K562 (cell line): Measurements from ENCODE around the gene PLD5.

ENCODE experiments used
- ETV5 ChIP-seq: sonication (generic); formaldehyde crosslinking; IDR thresholded peaks from 2 replicates; pipeline ENCODE4 v1.4.0; 2020; ENCODE audit warnings: low read depth, mild to moderate bottlenecking, missing genetic modification reagents
- EWSR1 ChIP-seq: fragments of 450-650 bp; IDR thresholded peaks from 2 replicates; pipeline ENCODE4 v1.6.1; 2018; ENCODE audit warnings: borderline replicate concordance, mild to moderate bottlenecking, low read depth, moderate library complexity; ENCODE audit not compliant: partially characterized antibody
- HDAC6 ChIP-seq: IDR thresholded peaks from 2 replicates; pipeline ENCODE4 v1.6.1; 2012; ENCODE audit warnings: low read depth, mild to moderate bottlenecking, control low read depth, inconsistent platforms, low read length, moderate library complexity
- TEAD1 ChIP-seq, 2 experiments: fragments of 450-650 bp in 1 of 2; sonication (generic) in 1 of 2; formaldehyde crosslinking; IDR thresholded peaks; 2 replicates each; pipeline versions ENCODE4 v1.4.0 to v1.8.0; 2020 to 2022; ENCODE audit warnings: mild to moderate bottlenecking in 2 of 2, missing genetic modification reagents in 1 of 2
- ZBTB1 ChIP-seq: sonication (generic); formaldehyde crosslinking; IDR thresholded peaks from 2 replicates; pipeline ENCODE4 v1.8.1; 2023; ENCODE audit warnings: missing genetic modification reagents, low read depth, mild to moderate bottlenecking, borderline replicate concordance
- ZNF785 ChIP-seq: fragments of 250-450 bp; sonication (Bioruptor Pico); IDR thresholded peaks from 2 replicates; pipeline ENCODE4 v1.4.0; 2020; ENCODE audit warnings: mild to moderate bottlenecking
- TF ChIP-seq, protein P1 (sequence below): fragments of 250-450 bp; sonication (Bioruptor Pico); IDR thresholded peaks from 2 replicates; pipeline ENCODE4 v1.5.0; 2021; ENCODE audit warnings: mild to moderate bottlenecking, moderate library complexity
- TF ChIP-seq, protein P2 (sequence below), 3 experiments: fragments of 200-800 bp in 1 of 3; fragments of 250-450 bp in 1 of 3; fragments of 450-650 bp in 1 of 3; sonication (Bioruptor Pico) in 1 of 3; sonication (Bioruptor generic) in 1 of 3; formaldehyde crosslinking in 1 of 3; IDR thresholded peaks; 2 replicates each; pipeline versions ENCODE4 v1.6.1 to v1.8.0; 2016 to 2022; ENCODE audit warnings: mild to moderate bottlenecking in 2 of 3, missing genetic modification characterization in 2 of 3, missing compliant biosample characterization in 1 of 3, moderate library complexity in 1 of 3
- TF ChIP-seq, protein P3 (sequence below), 2 experiments: fragments of 450-650 bp in 1 of 2; sonication (generic) in 1 of 2; formaldehyde crosslinking in 1 of 2; IDR thresholded peaks in 1 of 2; conservative IDR thresholded peaks in 1 of 2; 2 replicates each; pipeline versions ENCODE4 v1.6.1 to v1.8.1; 2016 to 2023; ENCODE audit warnings: mild to moderate bottlenecking in 2 of 2, moderate library complexity in 2 of 2, inconsistent platforms in 1 of 2, missing genetic modification reagents in 1 of 2
- TF ChIP-seq, protein P4 (sequence below), 3 experiments: IDR thresholded peaks in 2 of 3; conservative IDR thresholded peaks in 1 of 3; 2 replicates each; pipeline ENCODE4 v1.5.1; 2011 to 2012; ENCODE audit warnings: low read length in 3 of 3, mild to moderate bottlenecking in 3 of 3, control low read depth in 2 of 3, improper control_type of control experiment in 1 of 3, inconsistent platforms in 1 of 3, low read depth in 1 of 3, mixed read lengths in 1 of 3, moderate library complexity in 1 of 3; ENCODE audit not compliant: insufficient read depth in 2 of 3

DNA sequence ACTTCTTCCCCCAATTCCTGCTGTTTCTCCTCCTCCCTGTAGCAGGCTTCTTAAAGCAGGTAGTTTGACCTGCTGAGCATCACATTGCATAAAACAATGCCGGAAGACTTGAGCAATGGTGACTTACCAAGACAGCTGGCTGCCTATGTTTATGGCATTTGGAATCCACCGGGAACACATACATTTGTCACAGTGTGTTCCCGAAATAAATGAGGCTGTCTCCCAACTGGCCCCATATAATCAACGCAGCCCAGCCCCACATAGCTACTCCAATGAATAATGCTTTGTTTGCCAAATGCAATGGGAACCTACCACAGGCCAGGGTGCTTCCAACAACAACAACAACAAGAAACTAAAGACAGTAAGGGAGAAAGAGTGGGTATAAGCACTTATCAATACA, 339.5 kb downstream of the PLD5 start:
- TF ChIP-seq, protein P1, sequence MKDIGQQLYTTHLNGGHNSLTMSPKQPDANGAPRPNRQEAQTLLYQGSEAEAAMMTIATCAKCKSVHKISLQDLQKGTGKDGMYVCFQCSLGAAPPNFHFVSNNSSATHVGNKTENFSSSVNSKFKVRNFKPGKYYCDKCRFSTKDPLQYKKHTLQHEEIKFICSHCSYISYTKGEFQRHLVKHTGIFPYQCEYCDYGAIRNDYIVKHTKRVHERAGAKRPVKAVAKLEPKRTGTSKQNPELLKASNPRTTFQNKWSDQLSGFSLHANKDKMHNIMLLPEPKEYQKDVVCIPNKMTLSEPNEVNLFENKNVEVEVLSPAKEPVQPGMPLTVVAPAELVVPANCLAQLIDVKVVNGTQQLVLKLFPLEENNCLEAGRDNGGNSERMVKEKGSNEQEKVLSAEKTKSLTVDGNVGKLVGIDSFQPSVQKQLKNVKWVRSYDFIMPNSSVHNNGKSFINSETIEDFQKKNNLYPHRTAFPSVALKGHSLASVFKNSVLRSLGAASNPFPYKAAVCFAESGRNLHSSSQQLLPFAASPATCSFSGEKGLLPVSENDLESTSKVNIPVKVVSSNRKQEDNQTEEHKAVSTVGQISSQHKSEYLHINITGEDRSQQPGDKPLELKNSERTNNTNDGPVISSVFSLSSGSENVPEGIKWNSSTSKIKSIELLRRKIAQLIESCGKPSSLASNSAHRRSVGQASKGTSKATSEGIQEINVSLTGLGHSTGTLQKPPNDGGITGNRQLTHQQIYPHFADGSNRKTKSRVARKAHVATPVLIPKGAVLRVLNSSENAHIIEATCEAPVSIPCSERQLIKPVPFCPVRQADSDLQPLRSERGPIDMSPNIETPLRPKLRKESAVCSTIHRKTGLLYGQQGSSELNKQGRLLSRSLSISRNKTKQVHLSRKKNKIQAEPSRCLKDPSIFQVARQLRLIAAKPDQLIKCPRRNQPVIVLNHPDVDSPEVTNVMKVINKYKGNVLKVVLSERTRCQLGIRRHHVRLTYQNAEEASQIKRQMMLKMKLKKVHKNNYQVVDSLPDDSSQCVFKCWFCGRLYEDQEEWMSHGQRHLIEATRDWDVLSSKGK (CRISPR knock-in tag) = no peak
- TF ChIP-seq ETV5 (no peak), ZBTB1 (CRISPR knock-in tag) (no peak), TEAD1 (CRISPR knock-in tag; IDR thresholded peaks at IDR 0.05) (no peak), EWSR1 (no peak), HDAC6 (no peak), ZNF785 (CRISPR knock-in tag) (no peak)
- TF ChIP-seq, protein P2, sequence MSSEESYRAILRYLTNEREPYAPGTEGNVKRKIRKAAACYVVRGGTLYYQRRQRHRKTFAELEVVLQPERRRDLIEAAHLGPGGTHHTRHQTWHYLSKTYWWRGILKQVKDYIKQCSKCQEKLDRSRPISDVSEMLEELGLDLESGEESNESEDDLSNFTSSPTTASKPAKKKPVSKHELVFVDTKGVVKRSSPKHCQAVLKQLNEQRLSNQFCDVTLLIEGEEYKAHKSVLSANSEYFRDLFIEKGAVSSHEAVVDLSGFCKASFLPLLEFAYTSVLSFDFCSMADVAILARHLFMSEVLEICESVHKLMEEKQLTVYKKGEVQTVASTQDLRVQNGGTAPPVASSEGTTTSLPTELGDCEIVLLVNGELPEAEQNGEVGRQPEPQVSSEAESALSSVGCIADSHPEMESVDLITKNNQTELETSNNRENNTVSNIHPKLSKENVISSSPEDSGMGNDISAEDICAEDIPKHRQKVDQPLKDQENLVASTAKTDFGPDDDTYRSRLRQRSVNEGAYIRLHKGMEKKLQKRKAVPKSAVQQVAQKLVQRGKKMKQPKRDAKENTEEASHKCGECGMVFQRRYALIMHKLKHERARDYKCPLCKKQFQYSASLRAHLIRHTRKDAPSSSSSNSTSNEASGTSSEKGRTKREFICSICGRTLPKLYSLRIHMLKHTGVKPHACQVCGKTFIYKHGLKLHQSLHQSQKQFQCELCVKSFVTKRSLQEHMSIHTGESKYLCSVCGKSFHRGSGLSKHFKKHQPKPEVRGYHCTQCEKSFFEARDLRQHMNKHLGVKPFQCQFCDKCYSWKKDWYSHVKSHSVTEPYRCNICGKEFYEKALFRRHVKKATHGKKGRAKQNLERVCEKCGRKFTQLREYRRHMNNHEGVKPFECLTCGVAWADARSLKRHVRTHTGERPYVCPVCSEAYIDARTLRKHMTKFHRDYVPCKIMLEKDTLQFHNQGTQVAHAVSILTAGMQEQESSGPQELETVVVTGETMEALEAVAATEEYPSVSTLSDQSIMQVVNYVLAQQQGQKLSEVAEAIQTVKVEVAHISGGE (CRISPR knock-in tag; IDR thresholded peaks at IDR 0.05) = no peak
- TF ChIP-seq, protein P3, sequence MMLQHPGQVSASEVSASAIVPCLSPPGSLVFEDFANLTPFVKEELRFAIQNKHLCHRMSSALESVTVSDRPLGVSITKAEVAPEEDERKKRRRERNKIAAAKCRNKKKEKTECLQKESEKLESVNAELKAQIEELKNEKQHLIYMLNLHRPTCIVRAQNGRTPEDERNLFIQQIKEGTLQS (IDR thresholded peaks at IDR 0.05) = no peak
- TF ChIP-seq, protein P3 (CRISPR knock-in tag; conservative IDR thresholded peaks at IDR 0.05) = no peak
- TF ChIP-seq, protein P4, sequence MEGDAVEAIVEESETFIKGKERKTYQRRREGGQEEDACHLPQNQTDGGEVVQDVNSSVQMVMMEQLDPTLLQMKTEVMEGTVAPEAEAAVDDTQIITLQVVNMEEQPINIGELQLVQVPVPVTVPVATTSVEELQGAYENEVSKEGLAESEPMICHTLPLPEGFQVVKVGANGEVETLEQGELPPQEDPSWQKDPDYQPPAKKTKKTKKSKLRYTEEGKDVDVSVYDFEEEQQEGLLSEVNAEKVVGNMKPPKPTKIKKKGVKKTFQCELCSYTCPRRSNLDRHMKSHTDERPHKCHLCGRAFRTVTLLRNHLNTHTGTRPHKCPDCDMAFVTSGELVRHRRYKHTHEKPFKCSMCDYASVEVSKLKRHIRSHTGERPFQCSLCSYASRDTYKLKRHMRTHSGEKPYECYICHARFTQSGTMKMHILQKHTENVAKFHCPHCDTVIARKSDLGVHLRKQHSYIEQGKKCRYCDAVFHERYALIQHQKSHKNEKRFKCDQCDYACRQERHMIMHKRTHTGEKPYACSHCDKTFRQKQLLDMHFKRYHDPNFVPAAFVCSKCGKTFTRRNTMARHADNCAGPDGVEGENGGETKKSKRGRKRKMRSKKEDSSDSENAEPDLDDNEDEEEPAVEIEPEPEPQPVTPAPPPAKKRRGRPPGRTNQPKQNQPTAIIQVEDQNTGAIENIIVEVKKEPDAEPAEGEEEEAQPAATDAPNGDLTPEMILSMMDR (IDR thresholded peaks at IDR 0.05 in 2 of 3, conservative IDR thresholded peaks at IDR 0.05 in 1 of 3; ENCODE audit: insufficient read depth in 2 of 3, low read depth in 1 of 3, low read length in 3 of 3) = no peak
